HFF-Myc (cell line): ENCODE data around the gene CHML.

ENCODE experiments used
- DNase-seq: peaks from one replicate; pipeline ENCODE4 v3.0.0-alpha.2; 2011; ENCODE audit warnings: low read depth; ENCODE audit errors: extremely low read depth
- H3K4me3 ChIP-seq: replicated peaks from 2 replicates; pipeline ENCODE4 v1.5.1; 2011; ENCODE audit warnings: low read depth, mild to moderate bottlenecking, control low read depth, low read length
- TF ChIP-seq, protein P1 (sequence below): IDR thresholded peaks from 2 replicates; pipeline ENCODE4 v1.5.1; 2012; ENCODE audit warnings: mild to moderate bottlenecking, low read depth, low read length, control low read depth; ENCODE audit errors: missing control alignments

Gene CHML

DNA sequence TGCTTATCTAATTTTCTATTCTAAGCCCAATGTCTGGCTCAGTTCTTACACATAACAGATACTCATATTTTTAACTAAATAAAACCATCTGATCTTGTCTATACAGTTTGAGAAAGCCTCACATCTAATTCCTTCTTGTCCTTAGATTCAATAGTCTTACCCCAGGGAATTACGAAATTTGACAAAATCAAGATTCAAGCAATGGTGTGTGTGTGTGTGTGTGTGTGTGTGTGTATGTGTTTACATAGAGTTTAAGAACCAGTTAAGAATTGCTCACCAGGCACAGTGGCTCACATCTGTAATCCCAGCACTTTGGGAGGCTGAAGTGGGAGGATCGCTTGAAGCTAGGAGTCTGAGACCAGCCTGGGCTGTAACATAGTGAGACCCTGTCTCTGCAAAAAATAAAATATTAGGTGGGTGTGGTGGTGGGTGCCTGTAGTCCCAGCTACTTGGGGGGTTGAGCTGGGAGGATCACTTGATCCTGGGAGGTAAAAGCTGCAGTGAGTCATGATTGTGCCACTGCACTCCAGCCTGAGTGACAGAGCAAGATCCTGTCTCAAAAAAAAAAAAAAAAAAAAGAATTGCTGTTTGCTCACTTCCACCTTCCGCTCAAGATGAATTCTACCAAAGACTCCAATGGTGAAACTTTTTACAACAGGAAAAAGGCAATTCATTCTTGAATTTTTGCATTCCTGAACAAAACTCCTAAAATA, 18.1 kb upstream of the CHML start:
- TF ChIP-seq, protein P1, sequence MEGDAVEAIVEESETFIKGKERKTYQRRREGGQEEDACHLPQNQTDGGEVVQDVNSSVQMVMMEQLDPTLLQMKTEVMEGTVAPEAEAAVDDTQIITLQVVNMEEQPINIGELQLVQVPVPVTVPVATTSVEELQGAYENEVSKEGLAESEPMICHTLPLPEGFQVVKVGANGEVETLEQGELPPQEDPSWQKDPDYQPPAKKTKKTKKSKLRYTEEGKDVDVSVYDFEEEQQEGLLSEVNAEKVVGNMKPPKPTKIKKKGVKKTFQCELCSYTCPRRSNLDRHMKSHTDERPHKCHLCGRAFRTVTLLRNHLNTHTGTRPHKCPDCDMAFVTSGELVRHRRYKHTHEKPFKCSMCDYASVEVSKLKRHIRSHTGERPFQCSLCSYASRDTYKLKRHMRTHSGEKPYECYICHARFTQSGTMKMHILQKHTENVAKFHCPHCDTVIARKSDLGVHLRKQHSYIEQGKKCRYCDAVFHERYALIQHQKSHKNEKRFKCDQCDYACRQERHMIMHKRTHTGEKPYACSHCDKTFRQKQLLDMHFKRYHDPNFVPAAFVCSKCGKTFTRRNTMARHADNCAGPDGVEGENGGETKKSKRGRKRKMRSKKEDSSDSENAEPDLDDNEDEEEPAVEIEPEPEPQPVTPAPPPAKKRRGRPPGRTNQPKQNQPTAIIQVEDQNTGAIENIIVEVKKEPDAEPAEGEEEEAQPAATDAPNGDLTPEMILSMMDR, result no peak
- no peak for DNase-seq
- no peak overlapping the region for H3K4me3 ChIP-seq

DNA sequence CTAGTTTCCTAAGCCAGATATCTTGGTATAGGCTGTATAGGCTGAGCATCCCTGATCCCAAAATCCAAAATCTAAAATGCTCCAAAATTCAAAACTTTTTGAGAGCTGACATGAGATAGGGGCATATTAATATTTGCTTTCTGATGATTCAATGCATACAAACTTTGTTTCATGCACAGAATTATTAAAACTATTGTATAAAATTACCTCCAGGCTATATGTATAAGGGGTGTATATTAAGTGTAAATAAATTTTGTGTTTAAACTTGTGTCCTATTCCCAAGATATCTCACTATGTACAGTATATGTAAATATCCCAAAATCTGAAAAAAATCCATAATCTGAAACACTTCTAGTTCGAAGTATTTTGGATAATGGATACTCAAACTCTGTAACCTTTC, 14.5 kb upstream of the CHML start:
- H3K4me3 ChIP-seq, result no peak overlapping the region
- no peak for DNase-seq
- TF ChIP-seq, protein P1, result no peak

DNA sequence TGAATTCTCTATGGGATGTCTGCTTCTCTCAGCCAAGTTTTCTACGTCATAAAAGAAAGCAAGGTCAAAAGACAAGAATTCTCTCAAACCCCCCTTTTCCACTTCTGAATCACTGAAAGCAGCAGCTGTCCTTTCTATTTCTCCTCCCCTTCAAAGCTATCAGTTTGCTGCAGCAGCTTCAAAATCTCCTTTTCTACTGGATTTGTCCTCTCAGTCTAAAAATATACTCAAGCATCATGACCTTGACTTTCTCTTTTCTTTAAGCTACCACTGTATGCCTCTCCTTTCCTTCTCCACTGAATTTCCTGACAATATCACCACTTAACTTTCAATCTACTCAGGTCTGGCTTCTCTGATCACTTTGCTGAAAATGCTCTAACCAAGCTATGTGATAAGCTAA, 13.8 kb upstream of the CHML start:
- TF ChIP-seq, protein P1, result no peak
- no peak overlapping the region for H3K4me3 ChIP-seq
- DNase-seq, result no peak

DNA sequence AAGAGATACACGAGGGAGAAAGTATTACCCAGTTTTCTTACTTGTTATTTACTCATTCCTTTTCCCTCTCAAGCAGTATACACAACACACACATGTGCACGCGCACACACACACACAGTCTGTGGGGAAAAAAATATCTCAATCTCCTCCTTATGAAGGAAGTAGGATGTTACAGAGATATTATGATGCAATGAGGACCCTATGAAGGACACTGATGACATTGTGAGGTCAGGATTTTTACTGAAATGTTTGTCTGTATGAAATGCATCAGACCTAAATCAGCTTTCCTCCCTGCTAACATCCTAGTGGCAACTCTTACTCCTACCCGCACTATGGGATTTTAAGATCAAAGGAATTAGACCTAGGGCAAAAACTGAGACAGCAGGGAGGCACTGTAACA, 11.8 kb upstream of the CHML start, which contains the start of gene WDR64:
Gene WDR64, plus strand, starts transcription at position 270 of the 400 bp plus-strand sequence. CDS start 204 bp downstream, outside the sequence.
- H3K4me3 ChIP-seq, result no peak within 1 kb of the TSS
- TF ChIP-seq, protein P1, result no peak
- DNase-seq, result no peak

DNA sequence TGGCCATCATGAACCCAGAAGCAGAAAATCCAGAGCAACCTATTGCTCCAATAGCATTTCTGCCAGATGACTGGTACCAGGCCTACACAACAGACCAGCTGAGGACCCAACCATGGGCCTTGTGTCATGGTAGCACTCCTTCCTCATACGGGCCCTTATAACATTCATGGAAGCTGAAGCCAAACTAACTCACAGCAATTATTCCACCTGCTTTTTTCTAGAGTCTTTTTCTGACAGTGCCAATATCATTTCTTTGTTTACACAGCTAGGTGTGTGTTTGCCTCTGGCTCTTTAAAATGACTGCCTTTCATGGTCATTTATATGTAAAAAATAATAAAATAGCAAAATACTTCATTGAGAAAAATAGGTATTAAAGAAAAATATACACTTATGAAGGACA, 8.0 kb upstream of the CHML start:
- H3K4me3 ChIP-seq, result no peak overlapping the region
- no peak for DNase-seq
- TF ChIP-seq, protein P1, result no peak

DNA sequence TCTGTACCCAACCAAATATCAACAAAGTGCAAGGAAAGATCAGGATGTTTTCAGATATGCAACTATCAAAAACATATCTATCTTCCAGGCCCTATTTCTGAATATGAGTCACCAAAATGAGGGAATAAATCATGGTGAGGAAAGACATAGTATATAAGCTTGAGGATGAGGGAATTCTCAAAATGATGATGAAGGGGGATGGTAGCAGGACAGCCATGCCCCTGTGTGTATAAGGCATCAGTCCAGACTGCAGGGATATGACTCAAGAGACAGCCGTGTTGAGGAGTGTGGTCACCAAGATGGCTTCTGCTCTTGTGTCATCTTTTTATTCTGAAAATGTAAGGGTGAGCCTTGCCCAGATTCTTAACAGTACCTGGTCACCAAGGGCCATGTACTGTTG, 7.5 kb upstream of the CHML start:
- TF ChIP-seq, protein P1, result no peak
- no peak for DNase-seq

DNA sequence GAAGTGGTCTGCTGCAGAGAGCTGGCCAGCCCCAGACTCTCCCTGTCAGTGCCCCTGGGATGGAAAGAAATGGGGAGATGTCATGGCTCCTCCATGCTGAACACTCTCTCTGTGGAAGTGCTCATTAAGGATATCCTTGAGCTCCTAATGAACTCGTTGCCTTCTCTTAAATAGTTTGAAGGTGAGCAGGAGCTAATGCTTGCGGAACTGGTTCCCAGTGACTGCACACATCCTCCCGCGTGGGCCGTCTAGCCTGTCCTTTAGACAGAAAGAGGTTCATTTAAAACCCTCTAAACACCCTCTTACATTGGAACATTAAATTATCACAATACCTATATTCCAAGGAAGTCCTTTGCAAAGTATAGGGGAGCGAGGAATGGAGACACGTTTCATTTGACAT, 6.0 kb upstream of the CHML start:
- TF ChIP-seq, protein P1, result no peak
- H3K4me3 ChIP-seq, result no peak overlapping the region
- no peak for DNase-seq

More for the DNA sequence above, 7.5 kb upstream of the CHML start:
- H3K4me3 ChIP-seq, result no peak overlapping the region
